BE2C (cell line): Measurements from ENCODE around the gene SEPTIN12.

Source experiments
- DNase-seq: peaks from one replicate; pipeline ENCODE4 v3.0.0-alpha.2; 2020
- H3K27me3 ChIP-seq: fragments of 250-450 bp; sonication (Bioruptor Pico); 2 replicates; pipeline ENCODE4 v1.5.1; 2020; ENCODE audit warnings: mild to moderate bottlenecking
- H3K36me3 ChIP-seq: fragments of 250-450 bp; sonication (Bioruptor Pico); 2 replicates; pipeline ENCODE4 v1.5.1; 2020; ENCODE audit warnings: mild to moderate bottlenecking
- H3K4me1 ChIP-seq: fragments of 250-450 bp; sonication (Bioruptor Pico); 2 replicates; pipeline ENCODE4 v1.5.1; 2020
- H3K4me3 ChIP-seq: 2 replicates; pipeline ENCODE4 v1.5.1; 2011; ENCODE audit warnings: low read depth, low read length
- H3K9me3 ChIP-seq: fragments of 250-450 bp; sonication (Bioruptor Pico); 2 replicates; pipeline ENCODE4 v1.5.1; 2020
- CTCF ChIP-seq: IDR thresholded peaks from 2 replicates; pipeline ENCODE4 v1.5.1; 2012; ENCODE audit warnings: mild to moderate bottlenecking, low read depth, low read length

SEPTIN12 gene

GRCh38 chr16:4775005-4775404, 13.1 kb downstream of the SEPTIN12 start:
- no peak for DNase-seq
- Histone ChIP-seq H3K9me3 (no peaks in the 10 kb centered on the region), H3K27me3 (no peaks in the 10 kb centered on the region), H3K4me3 (no peak overlapping the region), H3K36me3 (no peaks in the 10 kb centered on the region), H3K4me1 (no peaks in the 10 kb centered on the region)
- TF ChIP-seq CTCF, result no peak

- H3K4me3 ChIP-seq, result no peak overlapping the region
- no peak for TF ChIP-seq CTCF
- H3K36me3 ChIP-seq, result no peaks in the 10 kb centered on the region
- no peak for DNase-seq
- no peaks in the 10 kb centered on the region for H3K27me3 ChIP-seq
- H3K4me1 ChIP-seq, result no peaks in the 10 kb centered on the region
- no peaks in the 10 kb centered on the region for H3K9me3 ChIP-seq
Observed at GRCh38 chr16:4772351-4772750, 15.8 kb downstream of the SEPTIN12 start.

- no peak overlapping the region for H3K4me3 ChIP-seq
- no peaks in the 10 kb centered on the region for H3K27me3 ChIP-seq
- H3K9me3 ChIP-seq, result no peaks in the 10 kb centered on the region
- no peak for DNase-seq
- no peaks in the 10 kb centered on the region for H3K4me1 ChIP-seq
- no peaks in the 10 kb centered on the region for H3K36me3 ChIP-seq
- no peak for TF ChIP-seq CTCF
Observed at GRCh38 chr16:4771646-4772045, 16.5 kb downstream of the SEPTIN12 start.

GRCh38 chr16:4769306-4769638, 18.9 kb downstream of the SEPTIN12 start:
- Histone ChIP-seq H3K27me3 (no peaks in the 10 kb centered on the region), H3K9me3 (no peaks in the 10 kb centered on the region), H3K4me3 (peak overlapping the region; percentile 70), H3K36me3 (no peaks in the 10 kb centered on the region), H3K4me1 (no peaks in the 10 kb centered on the region)
- no peak for TF ChIP-seq CTCF
- no peak for DNase-seq

- peaks cover 2% of the 10 kb centered on the region for H3K36me3 ChIP-seq
- H3K27me3 ChIP-seq, result no peaks in the 10 kb centered on the region
- H3K4me3 ChIP-seq, result peak overlapping the region; percentile 70
- H3K9me3 ChIP-seq, result no peaks in the 10 kb centered on the region
- TF ChIP-seq CTCF, result no peak
- no peaks in the 10 kb centered on the region for H3K4me1 ChIP-seq
- peak; percentile 98 for DNase-seq
Observed at GRCh38 chr16:4768549-4769305, 19.4 kb downstream of the SEPTIN12 start.

- Histone ChIP-seq H3K4me3 (peak overlapping the region; percentile 70), H3K4me1 (no peaks in the 10 kb centered on the region), H3K27me3 (no peaks in the 10 kb centered on the region), H3K36me3 (peaks cover 5% of the 10 kb centered on the region), H3K9me3 (no peaks in the 10 kb centered on the region)
- DNase-seq, result no peak
- TF ChIP-seq CTCF, result no peak
Observed at GRCh38 chr16:4767872-4768548, 20.1 kb downstream of the SEPTIN12 start.
